Adipocyte (in vitro differentiated cells): Measurements from ENCODE around the gene SLC6A5.
"Not testable (repeated sequence)": the region's sequence is repeated elsewhere in the genome, so short reads cannot be mapped to it uniquely, and the experiment has no call there.

Experiments used
- DNase-seq: peaks from one replicate; pipeline ENCODE4 v3.0.0-alpha.2; 2015; ENCODE audit warnings: low read depth
- H3K27me3 ChIP-seq: replicated peaks from 2 replicates; pipeline ENCODE4 v1.7.0; 2013; ENCODE audit warnings: mild to moderate bottlenecking, low read length, moderate library complexity; ENCODE audit not compliant: control insufficient read depth, insufficient read depth
- H3K36me3 ChIP-seq: 2 replicates; pipeline ENCODE4 v1.7.0; 2013; ENCODE audit warnings: low read length, mild to moderate bottlenecking, moderate library complexity; ENCODE audit not compliant: control insufficient read depth, insufficient read depth, severe bottlenecking
- H3K4me1 ChIP-seq: 2 replicates; pipeline ENCODE4 v1.7.0; 2013; ENCODE audit warnings: mild to moderate bottlenecking, low read length, moderate library complexity; ENCODE audit not compliant: control insufficient read depth, insufficient read depth
- H3K4me3 ChIP-seq: 2 replicates; pipeline ENCODE4 v1.7.0; 2013; ENCODE audit warnings: mild to moderate bottlenecking, low read length, moderate library complexity
- H3K9ac ChIP-seq: 2 replicates; pipeline ENCODE4 v1.7.0; 2013; ENCODE audit warnings: mild to moderate bottlenecking, low read length, moderate library complexity
- H3K9me3 ChIP-seq: 2 replicates; pipeline ENCODE4 v1.7.0; 2013; ENCODE audit warnings: mild to moderate bottlenecking, low read length, moderate library complexity; ENCODE audit not compliant: control insufficient read depth

The SLC6A5 gene

GRCh38 chr11:20599221-20600019 lies at the start of gene SLC6A5:
Gene SLC6A5 (plus strand): TSS chr11:20599608. CDS start chr11:20599673, 65 bp downstream.
- Histone ChIP-seq H3K27me3 (peaks cover 97% of the 10 kb centered on the region), H3K4me1 (no peaks in the 10 kb centered on the region), H3K4me3 (no peak within 1 kb of the TSS), H3K36me3 (no peaks in the 10 kb centered on the region), H3K9ac (no peak within 1 kb of the TSS), H3K9me3 (peaks cover 5% of the 10 kb centered on the region)
- peak; percentile 52 for DNase-seq

- no peak for DNase-seq
- Histone ChIP-seq H3K4me1 (no peaks in the 10 kb centered on the region), H3K9ac (no peak overlapping the region), H3K36me3 (no peaks in the 10 kb centered on the region), H3K4me3 (no peak overlapping the region), H3K27me3 (no peaks in the 10 kb centered on the region), H3K9me3 (peaks cover 5% of the 10 kb centered on the region)
Measured at GRCh38 chr11:20551096-20551495, 48.3 kb upstream of the SLC6A5 start.

GRCh38 chr11:20555783-20556182 lies 43.6 kb upstream of the SLC6A5 start:
- Histone ChIP-seq H3K4me3 (no peak overlapping the region), H3K4me1 (no peaks in the 10 kb centered on the region), H3K9me3 (peaks cover 11% of the 10 kb centered on the region), H3K9ac (no peak overlapping the region), H3K27me3 (no peaks in the 10 kb centered on the region), H3K36me3 (no peaks in the 10 kb centered on the region)
- DNase-seq: no peak

GRCh38 chr11:20556396-20556795 lies 43.0 kb upstream of the SLC6A5 start:
- not testable (repeated sequence) for H3K27me3 ChIP-seq, H3K4me1 ChIP-seq, DNase-seq, H3K36me3 ChIP-seq, H3K4me3 ChIP-seq, H3K9ac ChIP-seq
- peaks cover 11% of the 10 kb centered on the region for H3K9me3 ChIP-seq

GRCh38 chr11:20558741-20559140 lies 40.7 kb upstream of the SLC6A5 start:
- no peak overlapping the region for H3K9ac ChIP-seq
- no peak for DNase-seq
- no peaks in the 10 kb centered on the region for H3K4me1 ChIP-seq
- no peaks in the 10 kb centered on the region for H3K27me3 ChIP-seq
- H3K36me3 ChIP-seq: no peaks in the 10 kb centered on the region
- H3K9me3 ChIP-seq: peaks cover 11% of the 10 kb centered on the region
- no peak overlapping the region for H3K4me3 ChIP-seq

GRCh38 chr11:20559523-20560300 lies 39.7 kb upstream of the SLC6A5 start:
- no peak overlapping the region for H3K4me3 ChIP-seq
- DNase-seq: no peak
- no peaks in the 10 kb centered on the region for H3K27me3 ChIP-seq
- H3K9ac ChIP-seq: no peak overlapping the region
- no peaks in the 10 kb centered on the region for H3K4me1 ChIP-seq
- peaks cover 11% of the 10 kb centered on the region for H3K9me3 ChIP-seq
- H3K36me3 ChIP-seq: no peaks in the 10 kb centered on the region

GRCh38 chr11:20561915-20562314 lies 37.5 kb upstream of the SLC6A5 start:
- no peaks in the 10 kb centered on the region for H3K9me3 ChIP-seq
- H3K36me3 ChIP-seq: no peaks in the 10 kb centered on the region
- H3K4me1 ChIP-seq: no peaks in the 10 kb centered on the region
- H3K27me3 ChIP-seq: peaks cover 4% of the 10 kb centered on the region
- no peak for DNase-seq
- H3K4me3 ChIP-seq: no peak overlapping the region
- H3K9ac ChIP-seq: no peak overlapping the region

- Histone ChIP-seq H3K27me3 (peaks cover 4% of the 10 kb centered on the region), H3K9me3 (no peaks in the 10 kb centered on the region), H3K36me3 (no peaks in the 10 kb centered on the region), H3K9ac (no peak overlapping the region), H3K4me3 (no peak overlapping the region), H3K4me1 (no peaks in the 10 kb centered on the region)
- no peak for DNase-seq
Measured at GRCh38 chr11:20563866-20564265, 35.5 kb upstream of the SLC6A5 start.

GRCh38 chr11:20564846-20565635 lies 34.4 kb upstream of the SLC6A5 start:
- H3K36me3 ChIP-seq: no peaks in the 10 kb centered on the region
- H3K4me1 ChIP-seq: no peaks in the 10 kb centered on the region
- H3K9ac ChIP-seq: no peak overlapping the region
- H3K27me3 ChIP-seq: peaks cover 4% of the 10 kb centered on the region
- H3K9me3 ChIP-seq: no peaks in the 10 kb centered on the region
- no peak for DNase-seq
- H3K4me3 ChIP-seq: no peak overlapping the region

GRCh38 chr11:20566115-20566514 lies 33.3 kb upstream of the SLC6A5 start:
- not testable (repeated sequence) for H3K36me3 ChIP-seq, H3K9ac ChIP-seq, H3K27me3 ChIP-seq, DNase-seq, H3K9me3 ChIP-seq, H3K4me3 ChIP-seq, H3K4me1 ChIP-seq
